Left renal pelvis (tissue), 4 donors: ENCODE results near the gene ARMC10. TPM values are rescaled to one million over a fixed set of nuclear protein-coding genes. Genes with fewer than 3 reads are reported as not detected.

Source experiments
- polyA plus RNA-seq, 4 donors: library from polyadenylated mRNA; unstranded; fragments of 120-200 nt; gene quantifications; one replicate each; pipeline ENCODE4 v1.2.1, GENCODE V29; 2013; ENCODE audit not compliant: insufficient read length in 4 of 4

The ARMC10 gene
- polyA plus RNA-seq, 4 donors: 59.1 to 69.3 (median 62.5) TPM

Other genes with a start within 250 kb of the ARMC10 start
- gene LRRC17, start 162.1 kb upstream of the ARMC10 start, polyA plus RNA-seq: 100 to 1,000 TPM in 2 of 4 donors, 10 to 100 TPM in 2; 64.3 to 181 (median 104) TPM
- gene FBXL13, start 344 bp upstream of the ARMC10 start, polyA plus RNA-seq: 1 to 10 TPM; 1.1 to 2.6 (median 2.4) TPM
- gene NAPEPLD, start 74.0 kb downstream of the ARMC10 start, polyA plus RNA-seq: 10 to 100 TPM; 26.7 to 46.5 (median 37.9) TPM
- gene PMPCB, start 222.3 kb downstream of the ARMC10 start, polyA plus RNA-seq: 100 to 1,000 TPM in 3 of 4 donors, 10 to 100 TPM in 1; 70.2 to 112 (median 101) TPM